ENCODE measurements around the gene A4GALT.

DNA sequence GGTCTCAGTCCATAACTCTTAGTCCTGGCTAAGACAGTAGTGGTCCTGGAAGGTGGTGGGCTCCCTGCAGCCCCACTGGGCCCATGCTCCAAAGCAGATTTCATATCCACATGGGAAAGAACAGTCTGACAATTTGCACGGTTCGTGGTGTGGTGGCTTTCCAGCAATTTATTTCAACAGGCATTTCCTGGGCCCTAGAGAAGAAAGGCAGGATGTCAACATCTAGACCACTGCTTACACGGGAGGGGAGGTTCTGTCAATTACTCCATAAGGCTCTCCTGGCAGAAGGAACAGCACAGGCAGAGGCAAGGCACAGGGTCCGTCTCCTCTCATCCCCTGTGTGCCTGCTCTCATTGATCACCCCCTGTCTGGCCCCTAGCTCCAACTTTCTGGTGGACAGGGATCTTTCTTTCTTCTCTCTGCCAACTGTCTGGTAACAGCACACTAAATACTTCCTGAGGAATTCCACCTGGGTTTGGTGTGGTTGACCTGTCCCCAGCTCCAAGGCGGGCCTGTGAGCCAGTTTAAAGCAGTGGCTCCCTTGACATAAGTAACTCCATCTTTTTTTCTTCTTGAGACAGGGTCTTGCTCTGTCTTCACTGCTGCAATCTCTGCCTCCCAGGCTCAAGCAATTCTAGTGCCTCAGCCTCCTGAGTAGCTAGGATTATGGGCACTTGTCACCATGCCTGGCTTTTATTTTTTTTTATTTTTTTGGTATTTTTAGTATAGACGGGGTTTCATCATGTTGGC lies 5.1 kb upstream of the A4GALT start:
- TF ChIP-seq, protein P1, sequence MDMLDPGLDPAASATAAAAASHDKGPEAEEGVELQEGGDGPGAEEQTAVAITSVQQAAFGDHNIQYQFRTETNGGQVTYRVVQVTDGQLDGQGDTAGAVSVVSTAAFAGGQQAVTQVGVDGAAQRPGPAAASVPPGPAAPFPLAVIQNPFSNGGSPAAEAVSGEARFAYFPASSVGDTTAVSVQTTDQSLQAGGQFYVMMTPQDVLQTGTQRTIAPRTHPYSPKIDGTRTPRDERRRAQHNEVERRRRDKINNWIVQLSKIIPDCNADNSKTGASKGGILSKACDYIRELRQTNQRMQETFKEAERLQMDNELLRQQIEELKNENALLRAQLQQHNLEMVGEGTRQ (CRISPR knock-in tag; IDR thresholded peaks at IDR 0.05) = no peak
- TF ChIP-seq, protein P2, sequence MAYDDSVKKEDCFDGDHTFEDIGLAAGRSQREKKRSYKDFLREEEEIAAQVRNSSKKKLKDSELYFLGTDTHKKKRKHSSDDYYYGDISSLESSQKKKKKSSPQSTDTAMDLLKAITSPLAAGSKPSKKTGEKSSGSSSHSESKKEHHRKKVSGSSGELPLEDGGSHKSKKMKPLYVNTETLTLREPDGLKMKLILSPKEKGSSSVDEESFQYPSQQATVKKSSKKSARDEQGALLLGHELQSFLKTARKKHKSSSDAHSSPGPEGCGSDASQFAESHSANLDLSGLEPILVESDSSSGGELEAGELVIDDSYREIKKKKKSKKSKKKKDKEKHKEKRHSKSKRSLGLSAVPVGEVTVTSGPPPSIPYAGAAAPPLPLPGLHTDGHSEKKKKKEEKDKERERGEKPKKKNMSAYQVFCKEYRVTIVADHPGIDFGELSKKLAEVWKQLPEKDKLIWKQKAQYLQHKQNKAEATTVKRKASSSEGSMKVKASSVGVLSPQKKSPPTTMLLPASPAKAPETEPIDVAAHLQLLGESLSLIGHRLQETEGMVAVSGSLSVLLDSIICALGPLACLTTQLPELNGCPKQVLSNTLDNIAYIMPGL (CRISPR knock-in tag; IDR thresholded peaks at IDR 0.05) = no peak
- TF ChIP-seq, protein P3, sequence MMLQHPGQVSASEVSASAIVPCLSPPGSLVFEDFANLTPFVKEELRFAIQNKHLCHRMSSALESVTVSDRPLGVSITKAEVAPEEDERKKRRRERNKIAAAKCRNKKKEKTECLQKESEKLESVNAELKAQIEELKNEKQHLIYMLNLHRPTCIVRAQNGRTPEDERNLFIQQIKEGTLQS (CRISPR knock-in tag; conservative IDR thresholded peaks at IDR 0.05) = no peak
- TF ChIP-seq, protein P4, sequence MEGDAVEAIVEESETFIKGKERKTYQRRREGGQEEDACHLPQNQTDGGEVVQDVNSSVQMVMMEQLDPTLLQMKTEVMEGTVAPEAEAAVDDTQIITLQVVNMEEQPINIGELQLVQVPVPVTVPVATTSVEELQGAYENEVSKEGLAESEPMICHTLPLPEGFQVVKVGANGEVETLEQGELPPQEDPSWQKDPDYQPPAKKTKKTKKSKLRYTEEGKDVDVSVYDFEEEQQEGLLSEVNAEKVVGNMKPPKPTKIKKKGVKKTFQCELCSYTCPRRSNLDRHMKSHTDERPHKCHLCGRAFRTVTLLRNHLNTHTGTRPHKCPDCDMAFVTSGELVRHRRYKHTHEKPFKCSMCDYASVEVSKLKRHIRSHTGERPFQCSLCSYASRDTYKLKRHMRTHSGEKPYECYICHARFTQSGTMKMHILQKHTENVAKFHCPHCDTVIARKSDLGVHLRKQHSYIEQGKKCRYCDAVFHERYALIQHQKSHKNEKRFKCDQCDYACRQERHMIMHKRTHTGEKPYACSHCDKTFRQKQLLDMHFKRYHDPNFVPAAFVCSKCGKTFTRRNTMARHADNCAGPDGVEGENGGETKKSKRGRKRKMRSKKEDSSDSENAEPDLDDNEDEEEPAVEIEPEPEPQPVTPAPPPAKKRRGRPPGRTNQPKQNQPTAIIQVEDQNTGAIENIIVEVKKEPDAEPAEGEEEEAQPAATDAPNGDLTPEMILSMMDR (IDR thresholded peaks at IDR 0.05) = no peak
- TF ChIP-seq JUN (CRISPR knock-in tag; IDR thresholded peaks at IDR 0.05) (no peak), SP1 (CRISPR knock-in tag; conservative IDR thresholded peaks at IDR 0.05) (no peak), CBFB (CRISPR knock-in tag; IDR thresholded peaks at IDR 0.05; ENCODE audit: low read depth) (no peak), GRHL2 (CRISPR knock-in tag; IDR thresholded peaks at IDR 0.05; ENCODE audit: insufficient replicate concordance, severe bottlenecking) (no peak), ZNF416 (CRISPR knock-in tag; IDR thresholded peaks at IDR 0.05) (no peak), TP53 (CRISPR knock-in tag; IDR thresholded peaks at IDR 0.05) (no peak), CREM (CRISPR knock-in tag; IDR thresholded peaks at IDR 0.05) (no peak)

Measured in WTC11 (cell line).